Uterus (tissue), 4 donors: ENCODE data around the gene SIX5. TPM values are rescaled to one million over a fixed set of nuclear protein-coding genes. Genes with fewer than 3 reads are reported as not detected.
A peak's percentile ranks its signal among the peaks of the same experiment; 100 is the strongest.

Source experiments
- DNase-seq, 2 donors: peaks; one replicate each; pipeline ENCODE4 v3.0.0-alpha.2; 2019 to 2020
- H3K27ac ChIP-seq, 2 donors: fragments of 200-600 bp; sonication (generic); 1 replicate in 1 of 2; 2 replicates in 1 of 2; pipeline ENCODE4 v1.5.1; 2016 to 2018
- H3K27me3 ChIP-seq, 2 donors: fragments of 200-600 bp; sonication (generic); one replicate each; pipeline ENCODE4 v1.5.1; 2018 to 2019; ENCODE audit warnings: control low read depth in 1 of 2
- H3K36me3 ChIP-seq, 2 donors: fragments of 200-600 bp; sonication (generic); one replicate each; pipeline ENCODE4 v1.5.1; 2019; ENCODE audit warnings: control low read depth in 1 of 2
- H3K4me1 ChIP-seq, 2 donors: fragments of 200-600 bp; sonication (generic); one replicate each; pipeline ENCODE4 v1.5.1; 2018 to 2019; ENCODE audit warnings: control low read depth in 1 of 2
- H3K4me3 ChIP-seq, 2 donors: fragments of 200-600 bp; sonication (generic); 1 replicate in 1 of 2; 2 replicates in 1 of 2; pipeline ENCODE4 v1.5.1; 2018 to 2019; ENCODE audit warnings: mild to moderate bottlenecking in 1 of 2
- H3K9me3 ChIP-seq, 2 donors: fragments of 200-600 bp; sonication (generic); one replicate each; pipeline ENCODE4 v1.5.1; 2019; ENCODE audit warnings: control low read depth in 1 of 2
- CTCF ChIP-seq, 4 experiments: fragments of 200-600 bp in 2 of 4; fragments of 450-650 bp in 2 of 4; sonication (generic) in 2 of 4; IDR thresholded peaks; one replicate each; pipeline ENCODE4 v1.5.1; 2016 to 2019; ENCODE audit warnings: antibody characterized with exemption in 4 of 4, mild to moderate bottlenecking in 2 of 4, moderate library complexity in 1 of 4
- POLR2A ChIP-seq, 2 donors: fragments of 450-650 bp; IDR thresholded peaks; one replicate each; pipeline ENCODE4 v1.6.1; 2016; ENCODE audit warnings: antibody characterized with exemption in 2 of 2, mild to moderate bottlenecking in 1 of 2, moderate library complexity in 1 of 2
- intact Hi-C: fragments of 100-400 bp; cut with DNase I; formaldehyde crosslinking; loops from one replicate; pipeline ENCODE4 v1.15.1; 2023; ENCODE audit warnings: low total_unique reads
- total RNA-seq, 4 donors: library from RNA; depleted of rRNA in 3 of 4; stranded (reverse); fragments of >200 nt in 3 of 4; gene quantifications; one replicate each; pipeline versions ENCODE4 v1.1.0 to v1.2.4, GENCODE V29; 2014 to 2023
- donor health status: DM: yes; HTN: yes; CAD: no.

The SIX5 gene
- total RNA-seq, 4 donors from 2014 or later = 4.4 to 48.9 (median 12.5) TPM

- H3K4me1 ChIP-seq = no peaks in the 10 kb centered on the region
- no peaks in the 10 kb centered on the region for H3K9me3 ChIP-seq
- H3K36me3 ChIP-seq = no peaks in the 10 kb centered on the region
- intact Hi-C loops = no loop called here
- peak overlapping the region; percentile 13 to 59 for H3K27ac ChIP-seq
- peak overlapping the region; percentile 25 to 34 for H3K4me3 ChIP-seq
- no peak for DNase-seq
- no peaks in the 10 kb centered on the region for H3K27me3 ChIP-seq
- TF ChIP-seq CTCF (IDR thresholded peaks at IDR 0.05) (no peak), POLR2A (IDR thresholded peaks at IDR 0.05) (no peak)
Observed at GRCh38 chr19:45815481-45816216, 46.6 kb upstream of the SIX5 start.

GRCh38 chr19:45814851-45815480 lies 45.9 kb upstream of the SIX5 start, which contains the start of gene RSPH6A:
Gene RSPH6A (minus strand): TSS chr19:45815308. CDS start chr19:45815176, 132 bp downstream.
- Histone ChIP-seq H3K36me3 (no peaks in the 10 kb centered on the region), H3K4me1 (no peaks in the 10 kb centered on the region), H3K9me3 (no peaks in the 10 kb centered on the region), H3K27ac (peak within 1 kb of the TSS; percentile 13 to 59), H3K27me3 (no peaks in the 10 kb centered on the region), H3K4me3 (peak within 1 kb of the TSS; percentile 25 to 34)
- DNase-seq = no peak
- TF ChIP-seq CTCF (IDR thresholded peaks at IDR 0.05) (no peak), POLR2A (IDR thresholded peaks at IDR 0.05) (no peak)
- intact Hi-C loops = no loop called here

GRCh38 chr19:45814166-45814780 lies 45.2 kb upstream of the SIX5 start:
- Histone ChIP-seq H3K4me1 (no peaks in the 10 kb centered on the region), H3K9me3 (no peaks in the 10 kb centered on the region), H3K36me3 (no peaks in the 10 kb centered on the region), H3K27me3 (no peaks in the 10 kb centered on the region), H3K4me3 (no peak overlapping the region), H3K27ac (no peak overlapping the region)
- intact Hi-C loops = no loop called here
- DNase-seq = no peak
- TF ChIP-seq CTCF (IDR thresholded peaks at IDR 0.05) (no peak), POLR2A (IDR thresholded peaks at IDR 0.05) (no peak)

GRCh38 chr19:45812297-45812696 lies 43.2 kb upstream of the SIX5 start:
- no peak for DNase-seq
- Histone ChIP-seq H3K36me3 (no peaks in the 10 kb centered on the region), H3K27ac (no peak overlapping the region), H3K4me3 (no peak overlapping the region), H3K27me3 (no peaks in the 10 kb centered on the region), H3K4me1 (no peaks in the 10 kb centered on the region), H3K9me3 (no peaks in the 10 kb centered on the region)
- TF ChIP-seq POLR2A (IDR thresholded peaks at IDR 0.05) (no peak), CTCF (IDR thresholded peaks at IDR 0.05) (no peak)
- intact Hi-C loops = no loop called here

- Histone ChIP-seq H3K27ac (no peak overlapping the region), H3K4me1 (no peaks in the 10 kb centered on the region), H3K4me3 (no peak overlapping the region), H3K9me3 (no peaks in the 10 kb centered on the region), H3K36me3 (no peaks in the 10 kb centered on the region), H3K27me3 (no peaks in the 10 kb centered on the region)
- intact Hi-C loops = no loop called here
- TF ChIP-seq POLR2A (IDR thresholded peaks at IDR 0.05) (no peak), CTCF (IDR thresholded peaks at IDR 0.05) (no peak)
- DNase-seq = no peak
Observed at GRCh38 chr19:45809643-45810159, 40.6 kb upstream of the SIX5 start.
